GM18508 (cell line): Measurements from ENCODE around the gene ANKEF1.
"Not testable (repeated sequence)": the region's sequence is repeated elsewhere in the genome, so short reads cannot be mapped to it uniquely, and the experiment has no call there.

Experiments used
- ATAC-seq: cut with Tn5 transposase; IDR thresholded peaks from one replicate; pipeline ENCODE4 v1.9.1; 2021; ENCODE audit warnings: moderate number of reproducible peaks; ENCODE audit not compliant: insufficient read depth, unreplicated experiment

Gene ANKEF1

GRCh38 chr20:10031451-10032215, 3.2 kb upstream of the ANKEF1 start:
- not testable (repeated sequence) for ATAC-seq

- not testable (repeated sequence) for ATAC-seq
Measured at GRCh38 chr20:10032269-10032668, 2.5 kb upstream of the ANKEF1 start.

GRCh38 chr20:10033905-10034650, 709 bp upstream of the ANKEF1 start:
- no peak for ATAC-seq

GRCh38 chr20:10036321-10036720, 1.5 kb downstream of the ANKEF1 start:
- ATAC-seq: not testable (repeated sequence)

GRCh38 chr20:10040070-10040975, 5.5 kb downstream of the ANKEF1 start:
- ATAC-seq: no peak

GRCh38 chr20:10042086-10042485, 7.3 kb downstream of the ANKEF1 start:
- ATAC-seq: no peak

GRCh38 chr20:10047427-10047826, 12.6 kb downstream of the ANKEF1 start:
- no peak for ATAC-seq

GRCh38 chr20:10051185-10051584, 16.4 kb downstream of the ANKEF1 start:
- no peak for ATAC-seq

- ATAC-seq: no peak
Measured at GRCh38 chr20:10059006-10059405, 24.2 kb downstream of the ANKEF1 start.

GRCh38 chr20:10060226-10060625, 25.4 kb downstream of the ANKEF1 start:
- ATAC-seq: peak; percentile 66

GRCh38 chr20:10061641-10062040, 26.9 kb downstream of the ANKEF1 start:
- ATAC-seq: no peak

GRCh38 chr20:10063482-10063881, 28.7 kb downstream of the ANKEF1 start:
- no peak for ATAC-seq

- no peak for ATAC-seq
Measured at GRCh38 chr20:10064611-10065010, 29.8 kb downstream of the ANKEF1 start.

- ATAC-seq: no peak
Measured at GRCh38 chr20:10065154-10065833, 30.5 kb downstream of the ANKEF1 start.

- no peak for ATAC-seq
Measured at GRCh38 chr20:10067321-10067720, 32.5 kb downstream of the ANKEF1 start.

GRCh38 chr20:10074513-10074912, 39.7 kb downstream of the ANKEF1 start:
- peak; percentile 50 for ATAC-seq

- ATAC-seq: no peak
Measured at GRCh38 chr20:10075606-10076005, 40.8 kb downstream of the ANKEF1 start.

GRCh38 chr20:10076126-10077080, 41.6 kb downstream of the ANKEF1 start:
- ATAC-seq: no peak

GRCh38 chr20:10077081-10077471, 42.3 kb downstream of the ANKEF1 start:
- no peak for ATAC-seq
